ENCODE measurements around the gene UGT2B11.
"Not testable (repeated sequence)": the region's sequence is repeated elsewhere in the genome, so short reads cannot be mapped to it uniquely, and the experiment has no call there.

DNA sequence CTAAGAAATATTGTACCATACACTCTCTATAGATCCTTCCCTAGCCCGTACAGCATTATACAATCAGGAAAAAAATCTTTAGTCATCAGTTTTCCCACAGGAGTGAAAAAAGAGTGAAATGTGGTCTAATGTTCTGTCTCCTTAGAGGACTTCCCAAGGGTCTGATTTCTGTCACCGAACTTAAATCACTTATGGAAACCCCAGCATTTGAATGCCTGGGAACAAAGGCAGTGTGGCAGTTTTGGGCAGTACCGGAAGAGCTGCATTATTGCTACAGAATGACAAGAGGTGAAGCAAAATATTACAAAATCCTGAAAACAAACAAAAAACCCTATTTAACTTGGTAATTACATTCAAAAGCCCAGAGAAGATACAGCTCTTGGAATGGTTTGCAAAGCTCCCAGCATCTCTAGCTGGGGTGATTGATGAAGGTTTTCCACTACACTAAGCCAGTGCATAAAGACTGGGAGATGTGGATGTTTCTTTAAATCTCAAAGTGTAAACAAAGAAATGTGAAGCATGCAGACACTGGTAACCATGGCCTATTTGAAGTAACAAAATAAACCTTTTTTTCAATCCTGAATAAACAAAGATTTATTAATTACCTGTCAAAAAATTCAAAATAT is 38.7 kb upstream of the UGT2B11 start:
- TF ChIP-seq, protein P1, sequence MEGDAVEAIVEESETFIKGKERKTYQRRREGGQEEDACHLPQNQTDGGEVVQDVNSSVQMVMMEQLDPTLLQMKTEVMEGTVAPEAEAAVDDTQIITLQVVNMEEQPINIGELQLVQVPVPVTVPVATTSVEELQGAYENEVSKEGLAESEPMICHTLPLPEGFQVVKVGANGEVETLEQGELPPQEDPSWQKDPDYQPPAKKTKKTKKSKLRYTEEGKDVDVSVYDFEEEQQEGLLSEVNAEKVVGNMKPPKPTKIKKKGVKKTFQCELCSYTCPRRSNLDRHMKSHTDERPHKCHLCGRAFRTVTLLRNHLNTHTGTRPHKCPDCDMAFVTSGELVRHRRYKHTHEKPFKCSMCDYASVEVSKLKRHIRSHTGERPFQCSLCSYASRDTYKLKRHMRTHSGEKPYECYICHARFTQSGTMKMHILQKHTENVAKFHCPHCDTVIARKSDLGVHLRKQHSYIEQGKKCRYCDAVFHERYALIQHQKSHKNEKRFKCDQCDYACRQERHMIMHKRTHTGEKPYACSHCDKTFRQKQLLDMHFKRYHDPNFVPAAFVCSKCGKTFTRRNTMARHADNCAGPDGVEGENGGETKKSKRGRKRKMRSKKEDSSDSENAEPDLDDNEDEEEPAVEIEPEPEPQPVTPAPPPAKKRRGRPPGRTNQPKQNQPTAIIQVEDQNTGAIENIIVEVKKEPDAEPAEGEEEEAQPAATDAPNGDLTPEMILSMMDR (optimal IDR thresholded peaks at IDR 0.05 in 1 of 3, IDR thresholded peaks at IDR 0.05 in 1 of 3, conservative IDR thresholded peaks at IDR 0.05 in 1 of 3; ENCODE audit: extremely low read depth in 1 of 3, insufficient read depth in 2 of 3, low read length in 3 of 3), result not testable (repeated sequence)
- not testable (repeated sequence) for TF ChIP-seq EZH2 (IDR thresholded peaks at IDR 0.05; ENCODE audit: low read length)

Measured in keratinocyte (primary cell).